CD14-positive monocyte (primary cell): Measurements from ENCODE around the gene EIF4ENIF1. TPM values are rescaled to one million over a fixed set of nuclear protein-coding genes. Genes with fewer than 3 reads are reported as not detected.
"Not testable (repeated sequence)": the region's sequence is repeated elsewhere in the genome, so short reads cannot be mapped to it uniquely, and the experiment has no call there.

Experiments used
- DNase-seq, 3 donors: peaks; one replicate each; pipeline ENCODE4 v3.0.0-alpha.2; 2011 to 2022
- H2AFZ ChIP-seq: 2 replicates; pipeline ENCODE4 v1.6.0; 2012; ENCODE audit warnings: mild to moderate bottlenecking, low read depth, low read length, inconsistent platforms; ENCODE audit not compliant: insufficient read depth, poor library complexity, severe bottlenecking
- H3K27ac ChIP-seq, 2 donors: 1 replicate in 1 of 2; 2 replicates in 1 of 2; pipeline ENCODE4 v1.5.1; 2012 to 2013; ENCODE audit warnings: low read length in 2 of 2, control low read depth in 1 of 2, inconsistent platforms in 1 of 2, low read depth in 1 of 2, mild to moderate bottlenecking in 1 of 2
- H3K27me3 ChIP-seq, 2 donors: one replicate each; pipeline versions ENCODE4 v1.6.0 to v1.6.1; 2011 to 2013; ENCODE audit warnings: low read length in 2 of 2; ENCODE audit not compliant: control insufficient read depth in 2 of 2, insufficient read depth in 2 of 2
- H3K36me3 ChIP-seq, 2 donors: replicated peaks in 1 of 2; 1 replicate in 1 of 2; 2 replicates in 1 of 2; pipeline versions ENCODE4 v1.5.1 to v1.6.1; 2012 to 2013; ENCODE audit warnings: low read length in 2 of 2, control low read depth in 1 of 2, inconsistent platforms in 1 of 2, mild to moderate bottlenecking in 1 of 2; ENCODE audit not compliant: insufficient read depth in 2 of 2, control insufficient read depth in 1 of 2
- H3K4me1 ChIP-seq, 2 donors: 1 replicate in 1 of 2; 2 replicates in 1 of 2; pipeline versions ENCODE4 v1.5.1 to v1.6.1; 2012 to 2013; ENCODE audit warnings: low read length in 2 of 2, control low read depth in 1 of 2, inconsistent platforms in 1 of 2, mild to moderate bottlenecking in 1 of 2, moderate library complexity in 1 of 2; ENCODE audit not compliant: insufficient read depth in 2 of 2, control insufficient read depth in 1 of 2
- H3K4me2 ChIP-seq: replicated peaks from 2 replicates; pipeline ENCODE3; 2012; ENCODE audit warnings: low read length, moderate library complexity, mild to moderate bottlenecking; ENCODE audit not compliant: poor library complexity, severe bottlenecking; ENCODE audit errors: extremely low read depth
- H3K4me3 ChIP-seq, 3 experiments: fragments of 200-600 bp in 1 of 3; sonication (generic) in 1 of 3; replicated peaks in 1 of 3; 1 replicate in 2 of 3; 2 replicates in 1 of 3; pipeline ENCODE4 v1.5.1; 2011 to 2013; ENCODE audit warnings: low read length in 3 of 3, mild to moderate bottlenecking in 3 of 3, control low read depth in 2 of 3, low read depth in 2 of 3, inconsistent platforms in 1 of 3, moderate library complexity in 1 of 3
- H3K79me2 ChIP-seq: 2 replicates; pipeline ENCODE4 v1.6.0; 2012; ENCODE audit warnings: mild to moderate bottlenecking, control low read depth, inconsistent platforms, low read length, moderate library complexity; ENCODE audit not compliant: insufficient read depth
- H3K9ac ChIP-seq: 2 replicates; pipeline ENCODE4 v1.6.0; 2017; ENCODE audit warnings: low read length, mild to moderate bottlenecking; ENCODE audit not compliant: insufficient read depth, poor library complexity, severe bottlenecking
- H3K9me3 ChIP-seq, 2 donors: replicated peaks in 1 of 2; 1 replicate in 1 of 2; 2 replicates in 1 of 2; pipeline versions ENCODE4 v1.5.1 to v1.6.1; 2012 to 2013; ENCODE audit warnings: low read length in 2 of 2, control low read depth in 1 of 2; ENCODE audit not compliant: control insufficient read depth in 1 of 2, insufficient read depth in 1 of 2
- H4K20me1 ChIP-seq: 2 replicates; pipeline ENCODE4 v1.6.0; 2012; ENCODE audit warnings: mild to moderate bottlenecking, low read length, control low read depth, moderate library complexity; ENCODE audit not compliant: insufficient read depth
- H3K27ac Mint-ChIP-seq, 7 donors: one replicate each; pipeline ENCODE4 v1.8.0; 2020; ENCODE audit warnings: mild to moderate bottlenecking in 7 of 7, mixed read lengths in 7 of 7, moderate library complexity in 6 of 7, inconsistent platforms in 2 of 7
- H3K27me3 Mint-ChIP-seq, 3 donors: one replicate each; pipeline ENCODE4 v1.8.0; 2021 to 2022; ENCODE audit warnings: low read depth in 3 of 3, mild to moderate bottlenecking in 3 of 3, mixed read lengths in 3 of 3, moderate library complexity in 3 of 3, inconsistent platforms in 1 of 3
- H3K36me3 Mint-ChIP-seq, 2 donors: one replicate each; pipeline ENCODE4 v1.8.0; 2020; ENCODE audit warnings: mixed read lengths in 2 of 2, inconsistent platforms in 1 of 2, mild to moderate bottlenecking in 1 of 2
- H3K4me1 Mint-ChIP-seq: one replicate; pipeline ENCODE4 v1.8.0; 2020; ENCODE audit warnings: mild to moderate bottlenecking, mixed read lengths
- H3K4me3 Mint-ChIP-seq, 2 donors: one replicate each; pipeline ENCODE4 v1.8.0; 2020; ENCODE audit warnings: mild to moderate bottlenecking in 2 of 2, mixed read lengths in 2 of 2, moderate library complexity in 1 of 2
- H3K9me3 Mint-ChIP-seq, 7 donors: one replicate each; pipeline ENCODE4 v1.8.0; 2020 to 2022; ENCODE audit warnings: mixed read lengths in 7 of 7, mild to moderate bottlenecking in 6 of 7, moderate library complexity in 6 of 7, inconsistent platforms in 2 of 7
- CTCF ChIP-seq: fragments of 200-600 bp; IDR thresholded peaks from one replicate; pipeline ENCODE4 v1.8.0; 2022; ENCODE audit warnings: antibody characterized with exemption, mild to moderate bottlenecking
- WGBS: methylation state at CpG from one replicate; pipeline ENCODE4 v1.1.5; 2013; ENCODE audit warnings: missing lambda C conversion rate; ENCODE audit not compliant: insufficient coverage; 5-methylcytosine and 5-hydroxymethylcytosine counted together
- intact Hi-C, 2 donors: fragments of 100-400 bp; cut with micrococcal nuclease; formaldehyde crosslinking; loops; one replicate each; pipeline versions ENCODE4 v1.15.0 to v1.15.1; 2023
- polyA plus RNA-seq, 3 donors: library from polyadenylated mRNA; depleted of rRNA in 1 of 3; unstranded in 2 of 3; stranded (reverse) in 1 of 3; fragments of 300-500 nt in 2 of 3; fragments of >200 nt in 1 of 3; fragmentation: Illumina TruSeq in 2 of 3; gene quantifications; 1 replicate in 2 of 3; 2 replicates in 1 of 3; pipeline ENCODE4 v1.2.3, GENCODE V29; 2012 to 2021

Gene EIF4ENIF1
- polyA plus RNA-seq, 3 donors, result 2.5 to 17.0 (median 11.5) TPM

- Mint-ChIP-seq H3K4me3 (no peak overlapping the region), H3K27me3 (no peaks in the 10 kb centered on the region), H3K9me3 (peaks cover 0 to 9% (median 2%) of the 10 kb centered on the region in 7 donors), H3K36me3 (peaks cover 26 to 34% of the 10 kb centered on the region in 2 donors), H3K4me1 (no peaks in the 10 kb centered on the region), H3K27ac (no peak overlapping the region)
- Histone ChIP-seq H3K4me3 (no peak overlapping the region), H2AFZ (no peak overlapping the region), H3K4me2 (no peak overlapping the region), H3K9ac (no peak overlapping the region), H3K79me2 (no peaks in the 10 kb centered on the region), H3K36me3 (peaks cover 0 to 20% of the 10 kb centered on the region in 2 donors), H3K27ac (no peak overlapping the region), H4K20me1 (no peaks in the 10 kb centered on the region), H3K9me3 (no peaks in the 10 kb centered on the region), H3K27me3 (no peaks in the 10 kb centered on the region), H3K4me1 (no peaks in the 10 kb centered on the region)
- DNase-seq, result no peak
- 100% methylated on average over 2 of the region's 4 CpGs for WGBS
- intact Hi-C loops, result no loop called here
- no peak for TF ChIP-seq CTCF
Measured at GRCh38 chr22:31508536-31508935, 18.9 kb upstream of the EIF4ENIF1 start.

GRCh38 chr22:31507517-31507916 lies 17.9 kb upstream of the EIF4ENIF1 start:
- H3K9me3 Mint-ChIP-seq, H3K27me3 Mint-ChIP-seq, H3K9me3 ChIP-seq, H3K4me3 Mint-ChIP-seq, H3K79me2 ChIP-seq, H3K4me2 ChIP-seq, H3K4me1 ChIP-seq, H3K27ac Mint-ChIP-seq, DNase-seq, H3K9ac ChIP-seq, H4K20me1 ChIP-seq, H3K27ac ChIP-seq, H3K4me3 ChIP-seq, intact Hi-C loops, H2AFZ ChIP-seq, H3K4me1 Mint-ChIP-seq, H3K27me3 ChIP-seq: not testable (repeated sequence)
- peaks cover 22 to 28% of the 10 kb centered on the region in 2 donors for H3K36me3 Mint-ChIP-seq
- peaks cover 0 to 20% of the 10 kb centered on the region in 2 donors for H3K36me3 ChIP-seq
